ENCODE results near the gene SPO11. TPM values are rescaled to one million over a fixed set of nuclear protein-coding genes. Genes with fewer than 3 reads are reported as not detected.

SPO11 gene
- polyA plus RNA-seq, 1 donor, result not detected

- no peak for DNase-seq
Measured at GRCh38 chr20:57310821-57311514, 18.6 kb upstream of the SPO11 start.

GRCh38 chr20:57312138-57312537 is 17.5 kb upstream of the SPO11 start:
- no peak for DNase-seq

GRCh38 chr20:57313230-57313629 is 16.4 kb upstream of the SPO11 start:
- DNase-seq, result no peak

GRCh38 chr20:57313951-57314350 is 15.7 kb upstream of the SPO11 start:
- DNase-seq, result no peak

GRCh38 chr20:57315083-57315975 is 14.3 kb upstream of the SPO11 start:
- no peak for DNase-seq

- no peak for DNase-seq
Measured at GRCh38 chr20:57315976-57316480, 13.6 kb upstream of the SPO11 start.

- DNase-seq, result no peak
Measured at GRCh38 chr20:57316795-57317201, 12.8 kb upstream of the SPO11 start.

- DNase-seq, result no peak
Measured at GRCh38 chr20:57317316-57317788, 12.3 kb upstream of the SPO11 start.

GRCh38 chr20:57317789-57318371 is 11.7 kb upstream of the SPO11 start:
- DNase-seq, result no peak

GRCh38 chr20:57319584-57319983 is 10.0 kb upstream of the SPO11 start:
- no peak for DNase-seq

- no peak for DNase-seq
Measured at GRCh38 chr20:57320358-57320757, 9.2 kb upstream of the SPO11 start.

GRCh38 chr20:57321142-57321541 is 8.5 kb upstream of the SPO11 start:
- DNase-seq, result no peak

GRCh38 chr20:57322476-57322875 is 7.1 kb upstream of the SPO11 start:
- no peak for DNase-seq

- no peak for DNase-seq
Measured at GRCh38 chr20:57323034-57323433, 6.6 kb upstream of the SPO11 start.

- DNase-seq, result no peak
Measured at GRCh38 chr20:57325632-57326356, 3.8 kb upstream of the SPO11 start.

- no peak for DNase-seq
Measured at GRCh38 chr20:57326667-57327455, 2.7 kb upstream of the SPO11 start.

GRCh38 chr20:57327820-57328219 is 1.8 kb upstream of the SPO11 start:
- DNase-seq, result no peak

GRCh38 chr20:57330998-57331397 is 1.4 kb downstream of the SPO11 start:
- DNase-seq, result no peak

GRCh38 chr20:57332105-57333089 is 2.8 kb downstream of the SPO11 start:
- DNase-seq, result no peak

GRCh38 chr20:57335392-57335791 is 5.8 kb downstream of the SPO11 start:
- no peak for DNase-seq
